Activated T-cell treated with anti-CD3 and anti-CD28 coated beads, Interleukin-2, amount 50 U/mL, for 72 hours (primary cell): ENCODE data around the gene AGPAT3. TPM values are rescaled to one million over a fixed set of nuclear protein-coding genes. Genes with fewer than 3 reads are reported as not detected.
A peak's percentile ranks its signal among the peaks of the same experiment; 100 is the strongest.

Experiments
- ATAC-seq, 2 donors: fragments of 150-1000 bp; cut with Tn5 transposase; replicated peaks in 1 of 2; 2 replicates each; pipeline ENCODE4 v1.10.0; 2021; ENCODE audit warnings: moderate library complexity in 2 of 2, mild to moderate bottlenecking in 1 of 2
- DNase-seq, 2 donors: peaks; one replicate each; pipeline ENCODE4 v3.0.0; 2021 to 2022; ENCODE audit warnings: mixed read lengths in 1 of 2
- H3K27ac Mint-ChIP-seq: one replicate; pipeline ENCODE4 v1.8.0; 2022; ENCODE audit warnings: mild to moderate bottlenecking, moderate library complexity, mixed read lengths
- H3K27me3 Mint-ChIP-seq: one replicate; pipeline ENCODE4 v1.8.0; 2022; ENCODE audit warnings: low read depth, mixed read lengths
- H3K36me3 Mint-ChIP-seq, 2 donors: one replicate each; pipeline ENCODE4 v1.8.0; 2022; ENCODE audit warnings: mixed read lengths in 2 of 2, mild to moderate bottlenecking in 1 of 2; ENCODE audit not compliant: insufficient read depth in 2 of 2
- H3K4me1 Mint-ChIP-seq: one replicate; pipeline ENCODE4 v1.8.0; 2022; ENCODE audit warnings: low read depth, mixed read lengths
- H3K4me3 Mint-ChIP-seq, 2 donors: one replicate each; pipeline ENCODE4 v1.8.0; 2022; ENCODE audit warnings: mild to moderate bottlenecking in 2 of 2, mixed read lengths in 2 of 2, moderate library complexity in 2 of 2
- H3K9me3 Mint-ChIP-seq, 2 donors: one replicate each; pipeline ENCODE4 v1.8.0; 2022; ENCODE audit warnings: mixed read lengths in 2 of 2
- total RNA-seq, 2 donors: library from RNA; stranded (reverse); gene quantifications; one replicate each; pipeline ENCODE4 v1.2.3, GENCODE V29; 2022

The AGPAT3 gene
- total RNA-seq, 2 donors from 2014 or later: 86.1 to 87.1 TPM

DNA sequence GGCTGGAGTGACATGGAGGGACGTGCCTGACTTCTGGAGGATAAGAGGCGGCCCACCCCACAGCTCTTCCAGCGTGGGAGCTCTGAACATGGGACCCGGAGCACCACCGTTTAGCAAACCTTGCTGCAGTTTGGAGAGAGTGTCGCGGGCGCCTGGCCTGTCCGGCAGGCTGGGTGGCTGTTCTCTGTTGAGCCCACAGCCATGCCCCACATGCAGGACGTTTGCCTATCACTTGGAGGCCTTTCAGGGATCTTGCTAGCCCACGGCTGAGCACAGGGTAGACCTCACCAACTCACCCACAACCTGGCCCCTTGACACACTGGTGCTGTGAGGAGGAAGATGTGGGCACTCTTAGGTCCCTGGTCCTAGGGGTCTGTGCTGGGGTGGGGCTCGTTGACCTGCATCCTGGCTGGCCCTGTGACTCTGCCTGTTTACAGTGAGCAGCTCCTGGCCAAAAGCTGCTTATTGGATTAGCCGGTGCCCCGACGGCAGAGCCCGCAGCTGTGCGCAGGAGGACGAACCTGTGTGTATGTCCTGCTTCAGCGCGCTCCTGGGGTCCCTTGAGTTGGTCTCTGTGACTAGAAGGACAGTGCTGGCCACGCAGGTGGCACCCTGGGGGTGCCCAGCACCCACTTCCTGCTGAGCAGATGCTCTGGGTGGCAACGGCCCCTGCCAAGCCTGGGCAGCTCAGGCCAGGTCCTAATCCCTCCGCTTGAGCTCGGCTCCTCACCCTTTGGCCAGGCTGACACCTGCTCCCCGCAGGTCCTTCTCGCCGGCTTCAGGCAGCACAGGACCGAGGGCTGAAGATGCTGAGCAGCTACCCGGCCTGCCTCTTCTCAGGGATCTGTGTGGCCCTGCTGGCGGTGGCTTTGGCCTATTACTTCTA lies 74.7 kb downstream of the AGPAT3 start:
- Mint-ChIP-seq H3K4me3 (peak overlapping the region; percentile 84 to 87), H3K9me3 (no peaks in the 10 kb centered on the region), H3K27ac (no peak overlapping the region), H3K27me3 (no peaks in the 10 kb centered on the region), H3K36me3 (peaks cover 0 to 4% of the 10 kb centered on the region in 2 donors), H3K4me1 (peaks cover 28% of the 10 kb centered on the region)
- DNase-seq (no peak), ATAC-seq (peak in 1 of 2 donors; percentile 2)

- H3K27ac Mint-ChIP-seq: no peak overlapping the region
- no peak for DNase-seq
- no peak for ATAC-seq
- no peaks in the 10 kb centered on the region for H3K9me3 Mint-ChIP-seq
- no peak overlapping the region for H3K4me3 Mint-ChIP-seq
- peaks cover 26% of the 10 kb centered on the region for H3K4me1 Mint-ChIP-seq
- peaks cover 0 to 4% of the 10 kb centered on the region in 2 donors for H3K36me3 Mint-ChIP-seq
- H3K27me3 Mint-ChIP-seq: no peaks in the 10 kb centered on the region
These were observed 75.5 kb downstream of the AGPAT3 start for GRCh38 chr21:43940329-43941050.

DNA sequence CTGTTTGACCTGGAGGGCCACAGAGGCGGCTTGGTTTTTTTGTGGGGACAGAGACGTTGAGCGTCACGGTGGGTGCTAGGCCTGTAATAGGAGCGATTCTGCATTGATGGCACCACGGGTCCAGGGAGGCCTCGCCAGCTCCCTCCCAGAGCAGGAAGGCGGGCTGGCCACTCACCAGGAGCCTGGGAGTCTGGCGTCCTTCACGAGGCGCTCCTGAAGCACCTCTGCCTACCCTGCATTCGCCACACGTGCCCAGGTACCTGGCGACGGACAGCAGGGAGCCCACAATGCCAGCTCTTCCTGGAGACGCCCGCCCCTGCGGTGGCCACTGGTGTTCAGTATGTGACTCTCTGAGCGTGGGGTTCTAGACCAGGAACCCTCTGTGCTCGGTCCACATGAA lies 77.2 kb downstream of the AGPAT3 start:
- ATAC-seq: no peak
- Mint-ChIP-seq H3K4me3 (no peak overlapping the region), H3K27me3 (no peaks in the 10 kb centered on the region), H3K9me3 (no peaks in the 10 kb centered on the region), H3K4me1 (peaks cover 23% of the 10 kb centered on the region), H3K36me3 (peaks cover 0 to 7% of the 10 kb centered on the region in 2 donors), H3K27ac (no peak overlapping the region)
- DNase-seq: no peak

DNA sequence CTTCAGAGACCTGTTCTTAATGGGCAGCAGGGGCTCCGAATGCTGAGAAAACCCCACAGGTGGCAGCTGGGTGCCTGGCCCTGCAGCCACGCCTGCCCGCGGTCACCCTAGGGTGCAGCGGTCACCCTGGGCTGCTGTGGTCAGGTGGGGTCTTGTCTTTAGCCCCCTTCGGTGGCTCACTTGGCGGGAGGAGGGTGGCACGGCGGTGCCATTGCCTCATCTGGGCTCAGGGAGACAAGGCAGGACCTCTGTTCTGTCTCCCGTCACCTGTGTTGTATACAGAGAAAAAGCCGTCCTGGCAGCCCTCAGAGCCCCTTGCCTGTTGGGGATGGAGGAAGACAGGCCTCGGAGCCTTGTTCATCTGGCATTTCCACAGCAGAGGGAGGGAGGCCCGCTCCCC lies 77.6 kb downstream of the AGPAT3 start:
- Mint-ChIP-seq H3K4me3 (no peak overlapping the region), H3K4me1 (peaks cover 19% of the 10 kb centered on the region), H3K36me3 (peaks cover 0 to 8% of the 10 kb centered on the region in 2 donors), H3K27me3 (no peaks in the 10 kb centered on the region), H3K9me3 (no peaks in the 10 kb centered on the region), H3K27ac (no peak overlapping the region)
- ATAC-seq (no peak), DNase-seq (no peak)

DNA sequence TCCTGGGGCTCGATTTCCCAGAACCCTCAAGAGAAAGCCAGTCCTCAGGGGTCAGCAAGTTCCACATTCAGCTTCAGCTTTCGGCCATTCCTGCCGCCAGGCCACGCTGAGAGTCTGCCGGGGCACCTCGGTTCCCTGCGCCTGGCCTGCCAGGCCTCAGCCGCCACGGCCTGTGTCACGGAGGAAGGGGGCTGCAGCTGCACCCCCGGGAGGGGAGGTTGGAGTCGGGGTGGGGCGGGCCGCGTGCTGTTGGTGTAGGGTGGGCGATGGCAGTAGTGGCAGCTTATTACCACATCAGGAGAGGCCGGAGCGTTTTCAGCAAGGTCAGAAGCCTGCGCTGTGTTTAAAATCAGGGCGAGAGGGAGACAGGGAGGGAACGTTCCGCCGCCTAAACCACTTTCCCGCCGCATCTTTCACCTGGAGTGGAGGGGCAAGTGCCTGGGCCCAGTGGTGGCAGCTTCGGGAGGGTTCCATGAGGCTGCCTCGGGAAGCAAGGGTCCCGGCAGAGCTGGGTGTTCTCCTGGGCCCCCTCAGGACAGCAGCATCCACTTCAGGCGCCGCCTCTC lies 78.6 kb downstream of the AGPAT3 start:
- DNase-seq (no peak), ATAC-seq (no peak)
- Mint-ChIP-seq H3K27me3 (no peaks in the 10 kb centered on the region), H3K4me1 (peaks cover 9% of the 10 kb centered on the region), H3K36me3 (peaks cover 2 to 17% of the 10 kb centered on the region in 2 donors), H3K27ac (no peak overlapping the region), H3K4me3 (no peak overlapping the region), H3K9me3 (no peaks in the 10 kb centered on the region)

- Mint-ChIP-seq H3K4me3 (no peak overlapping the region), H3K9me3 (peaks cover 2% of the 10 kb centered on the region in 2 donors), H3K4me1 (peaks cover 4% of the 10 kb centered on the region), H3K27me3 (no peaks in the 10 kb centered on the region), H3K27ac (no peak overlapping the region), H3K36me3 (peaks cover 4 to 22% of the 10 kb centered on the region in 2 donors)
- DNase-seq (no peak), ATAC-seq (no peak)
These were observed 79.1 kb downstream of the AGPAT3 start for GRCh38 chr21:43944078-43944633.

- ATAC-seq (no peak), DNase-seq (no peak)
- H3K4me3 Mint-ChIP-seq: no peak overlapping the region
- no peak overlapping the region for H3K27ac Mint-ChIP-seq
- H3K4me1 Mint-ChIP-seq: no peaks in the 10 kb centered on the region
- H3K27me3 Mint-ChIP-seq: no peaks in the 10 kb centered on the region
- H3K36me3 Mint-ChIP-seq: peaks cover 9 to 27% of the 10 kb centered on the region in 2 donors
- H3K9me3 Mint-ChIP-seq: peaks cover 2 to 3% of the 10 kb centered on the region in 2 donors
These were observed 79.7 kb downstream of the AGPAT3 start for GRCh38 chr21:43944757-43945156.

DNA sequence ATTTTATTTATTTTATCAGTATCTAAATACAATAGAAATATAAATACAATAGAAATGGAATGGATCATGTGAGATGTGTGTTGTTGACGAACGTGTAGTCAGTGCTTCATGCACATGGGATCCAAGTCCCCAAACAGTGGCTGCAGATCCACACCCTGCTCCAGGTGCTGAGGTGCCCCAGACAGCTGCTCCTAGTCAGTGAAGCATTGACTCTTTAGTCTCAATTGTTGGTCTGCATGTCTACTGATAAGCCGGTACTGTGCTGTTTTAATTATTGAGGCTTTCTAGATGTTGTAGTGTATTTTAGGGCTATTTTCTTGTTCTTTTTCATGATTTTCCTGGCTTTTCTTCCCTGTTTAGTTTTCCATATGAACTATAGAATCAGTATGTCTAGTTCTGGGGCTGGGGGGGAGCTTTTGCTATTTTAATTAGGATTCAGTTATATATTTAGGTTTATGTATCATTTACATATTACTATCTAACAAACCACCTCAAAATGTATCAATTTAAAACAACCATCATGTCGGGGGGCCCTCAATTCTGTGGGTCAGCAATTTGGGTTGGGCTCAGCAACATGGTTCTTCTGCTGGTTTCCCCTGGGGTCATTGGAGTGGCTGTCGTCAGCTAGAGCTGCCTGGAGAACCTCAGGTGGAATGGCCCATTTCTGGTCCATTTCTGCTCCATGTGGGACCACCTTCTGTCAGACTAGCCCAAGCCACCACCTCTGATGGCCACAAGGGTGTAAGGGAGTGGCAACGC lies 83.9 kb downstream of the AGPAT3 start:
- Mint-ChIP-seq H3K9me3 (peaks cover 5% of the 10 kb centered on the region in 2 donors), H3K4me3 (no peak overlapping the region), H3K4me1 (no peaks in the 10 kb centered on the region), H3K27ac (no peak overlapping the region), H3K36me3 (peaks cover 13 to 32% of the 10 kb centered on the region in 2 donors), H3K27me3 (no peaks in the 10 kb centered on the region)
- ATAC-seq (no peak), DNase-seq (no peak)

DNA sequence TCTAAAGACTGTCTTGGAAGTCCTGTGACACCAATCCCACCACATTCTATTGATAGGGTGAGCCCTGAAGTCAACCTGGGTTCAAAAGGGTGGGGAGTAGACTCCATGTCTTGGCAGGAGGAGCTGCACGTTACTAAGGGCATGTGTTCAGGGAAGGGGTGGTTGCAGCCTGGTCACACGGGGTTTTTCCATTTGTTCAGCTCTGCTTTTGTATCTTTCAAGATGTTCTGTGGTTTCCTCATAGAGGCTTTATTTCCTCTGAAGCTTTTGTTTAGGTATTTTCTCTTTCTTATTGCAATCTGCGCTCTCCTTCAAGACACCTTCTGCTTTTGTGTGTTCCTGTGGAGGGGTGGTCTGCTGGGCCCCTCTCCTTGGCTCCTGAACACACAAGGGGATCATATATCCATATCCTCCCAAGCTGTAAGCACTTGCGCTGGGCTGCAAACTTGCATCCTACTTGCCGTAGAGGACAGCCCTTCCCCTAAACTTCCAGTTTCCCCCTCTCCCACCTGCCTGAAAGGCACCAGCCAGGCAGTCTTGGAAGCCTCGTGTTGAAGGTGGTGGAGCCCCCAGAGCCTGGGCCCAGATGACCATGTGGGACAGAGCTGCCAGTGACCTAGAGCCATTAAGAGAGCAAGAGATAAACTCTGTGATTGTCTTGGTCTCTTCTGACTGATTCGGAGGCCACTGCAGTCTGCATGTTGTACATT lies 84.6 kb downstream of the AGPAT3 start:
- peaks cover 13 to 32% of the 10 kb centered on the region in 2 donors for H3K36me3 Mint-ChIP-seq
- no peaks in the 10 kb centered on the region for H3K4me1 Mint-ChIP-seq
- peaks cover 5% of the 10 kb centered on the region in 2 donors for H3K9me3 Mint-ChIP-seq
- DNase-seq (no peak), ATAC-seq (no peak)
- H3K27me3 Mint-ChIP-seq: no peaks in the 10 kb centered on the region
- H3K27ac Mint-ChIP-seq: no peak overlapping the region
- no peak overlapping the region for H3K4me3 Mint-ChIP-seq

GRCh38 chr21:43950481-43950880 lies 85.5 kb downstream of the AGPAT3 start:
- ATAC-seq: no peak
- peaks cover 5% of the 10 kb centered on the region in 2 donors for H3K9me3 Mint-ChIP-seq
- no peak overlapping the region for H3K27ac Mint-ChIP-seq
- H3K4me3 Mint-ChIP-seq: no peak overlapping the region
- no peaks in the 10 kb centered on the region for H3K27me3 Mint-ChIP-seq
- peaks cover 4% of the 10 kb centered on the region for H3K4me1 Mint-ChIP-seq
- peaks cover 13 to 32% of the 10 kb centered on the region in 2 donors for H3K36me3 Mint-ChIP-seq
- DNase-seq: no peak

GRCh38 chr21:43950936-43951335 lies 85.9 kb downstream of the AGPAT3 start:
- H3K4me3 Mint-ChIP-seq: no peak overlapping the region
- ATAC-seq (no peak), DNase-seq (no peak)
- peaks cover 5% of the 10 kb centered on the region in 2 donors for H3K9me3 Mint-ChIP-seq
- peaks cover 13 to 32% of the 10 kb centered on the region in 2 donors for H3K36me3 Mint-ChIP-seq
- H3K27me3 Mint-ChIP-seq: no peaks in the 10 kb centered on the region
- H3K27ac Mint-ChIP-seq: no peak overlapping the region
- peaks cover 4% of the 10 kb centered on the region for H3K4me1 Mint-ChIP-seq
